ENCODE measurements around the gene C3orf20.
A peak's percentile ranks its signal among the peaks of the same experiment; 100 is the strongest.
"Not testable (repeated sequence)": the region's sequence is repeated elsewhere in the genome, so short reads cannot be mapped to it uniquely, and the experiment has no call there.

The C3orf20 gene

GRCh38 chr3:14650193-14650592 is 24.7 kb upstream of the C3orf20 start:
- Histone ChIP-seq H3K79me1 (ENCODE audit: low read depth, low read length) (peaks cover 5% of the 10 kb centered on the region), H2AK5ac (ENCODE audit: low read depth, low read length) (no peak overlapping the region), H2AFZ (ENCODE audit: low read length) (no peak overlapping the region), H3K9me3 (replicated peaks in 1 of 2; ENCODE audit: control insufficient read depth in 2 of 2, insufficient read depth in 1 of 2, low read depth in 1 of 2, low read length in 2 of 2) (no peaks in the 10 kb centered on the region), H3K4me1 (ENCODE audit: control insufficient read depth in 2 of 2, insufficient read depth in 1 of 2, low read depth in 1 of 2, low read length in 2 of 2) (peaks cover 2 to 8% of the 10 kb centered on the region in 2 donors), H2BK120ac (ENCODE audit: low read depth, low read length) (no peak overlapping the region), H3K9ac (ENCODE audit: low read depth, low read length, poor library complexity) (no peak overlapping the region), H2BK12ac (ENCODE audit: low read length) (no peak overlapping the region), H3K27ac (replicated peaks; ENCODE audit: low read length) (no peak overlapping the region), H2BK5ac (ENCODE audit: low read length) (no peak overlapping the region), H3K18ac (ENCODE audit: low read length) (no peak overlapping the region), H3K36me3 (replicated peaks in 1 of 2; ENCODE audit: control insufficient read depth in 2 of 2, insufficient read depth in 2 of 2, low read length in 2 of 2) (peaks cover 0 to 18% of the 10 kb centered on the region in 2 donors), H2BK15ac (ENCODE audit: low read length) (no peak overlapping the region), H3K4me3 (ENCODE audit: low read length in 2 of 2) (no peak overlapping the region), H3K14ac (ENCODE audit: low read length) (no peak overlapping the region), H3K27me3 (ENCODE audit: control insufficient read depth in 3 of 3, insufficient read depth in 3 of 3, low read depth in 1 of 3, low read length in 3 of 3) (no peaks in the 10 kb centered on the region), H3K4me2 (ENCODE audit: insufficient read depth, low read length, poor library complexity, severe bottlenecking) (no peak overlapping the region), H3K23ac (ENCODE audit: low read depth, low read length, poor library complexity) (no peak overlapping the region), H4K91ac (ENCODE audit: low read depth, low read length, poor library complexity) (no peak overlapping the region), H4K8ac (ENCODE audit: low read depth, low read length) (no peak overlapping the region), H3K4ac (ENCODE audit: low read length) (no peak overlapping the region)
- DNase-seq (ENCODE audit: low spot score): no peak
- no CpG with 5 or more reads among the region's 4 CpGs for WGBS, 2 donors (ENCODE audit: extremely low coverage in 2 of 2, insufficient read length in 2 of 2, insufficient replicate concordance in 1 of 2)

DNA sequence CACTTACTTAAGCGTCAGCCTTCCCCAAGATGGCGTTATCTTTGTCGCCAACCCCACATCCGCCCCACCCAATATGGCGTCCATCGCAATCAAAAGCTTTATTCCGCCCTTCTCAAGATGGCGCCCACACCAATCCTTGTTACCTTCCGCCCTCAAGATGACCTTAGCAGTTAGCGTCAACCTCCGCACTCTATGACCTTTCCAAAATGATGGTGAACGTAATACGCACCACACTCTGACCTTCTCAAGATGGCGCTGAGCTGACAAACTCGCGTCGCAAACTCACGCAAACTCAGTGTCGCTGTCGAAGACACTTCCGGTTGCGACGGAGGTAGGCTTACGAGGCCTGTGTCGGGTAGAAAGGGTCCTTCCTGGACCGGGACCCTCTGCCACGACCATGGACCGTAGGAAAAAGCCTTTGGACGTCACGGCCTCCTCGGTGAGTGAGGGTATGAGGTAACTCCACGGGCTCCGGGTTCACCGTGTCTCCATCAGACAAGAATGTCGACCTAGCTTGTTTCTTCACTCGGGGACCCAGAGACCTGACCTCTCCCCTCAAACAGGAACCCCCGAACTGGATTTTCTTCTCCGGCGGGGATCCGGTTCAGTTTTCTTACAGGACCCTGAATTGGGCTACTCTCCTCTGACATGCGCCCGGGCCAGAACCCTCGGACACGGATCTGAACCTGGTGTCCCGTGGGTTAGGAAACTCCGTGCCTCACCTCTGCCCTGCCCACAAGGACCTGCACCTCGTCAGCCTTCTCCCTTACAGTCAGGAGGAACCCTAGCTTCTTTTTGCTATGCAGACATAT is 23.3 kb upstream of the C3orf20 start, which contains the start of gene CCDC174:
TSS of gene CCDC174 (plus strand) at position 323 of the 812 bp plus-strand sequence. CDS start at position 398, 75 bp downstream.
- H2BK5ac ChIP-seq (ENCODE audit: low read length): no peak within 1 kb of the TSS
- no peak within 1 kb of the TSS for H2BK12ac ChIP-seq (ENCODE audit: low read length)
- peak within 1 kb of the TSS; percentile 69 to 88 for H3K4me3 ChIP-seq (ENCODE audit: low read length in 2 of 2)
- H3K14ac ChIP-seq (ENCODE audit: low read length): no peak within 1 kb of the TSS
- H2BK120ac ChIP-seq (ENCODE audit: low read depth, low read length): no peak within 1 kb of the TSS
- no peak within 1 kb of the TSS for H4K8ac ChIP-seq (ENCODE audit: low read depth, low read length)
- peaks cover 2 to 8% of the 10 kb centered on the region in 2 donors for H3K4me1 ChIP-seq (ENCODE audit: control insufficient read depth in 2 of 2, insufficient read depth in 1 of 2, low read depth in 1 of 2, low read length in 2 of 2)
- peak; percentile 97 for DNase-seq (ENCODE audit: low spot score)
- H2AK5ac ChIP-seq (ENCODE audit: low read depth, low read length): no peak within 1 kb of the TSS
- peaks cover 1 to 33% of the 10 kb centered on the region in 2 donors for H3K36me3 ChIP-seq (replicated peaks in 1 of 2; ENCODE audit: control insufficient read depth in 2 of 2, insufficient read depth in 2 of 2, low read length in 2 of 2)
- H3K4me2 ChIP-seq (ENCODE audit: insufficient read depth, low read length, poor library complexity, severe bottlenecking): peak within 1 kb of the TSS; percentile 82
- no peak within 1 kb of the TSS for H2BK15ac ChIP-seq (ENCODE audit: low read length)
- H3K9me3 ChIP-seq (replicated peaks in 1 of 2; ENCODE audit: control insufficient read depth in 2 of 2, insufficient read depth in 1 of 2, low read depth in 1 of 2, low read length in 2 of 2): no peaks in the 10 kb centered on the region
- no peak within 1 kb of the TSS for H4K91ac ChIP-seq (ENCODE audit: low read depth, low read length, poor library complexity)
- H3K79me1 ChIP-seq (ENCODE audit: low read depth, low read length): peaks cover 5% of the 10 kb centered on the region
- H3K9ac ChIP-seq (ENCODE audit: low read depth, low read length, poor library complexity): peak within 1 kb of the TSS; percentile 91
- H3K18ac ChIP-seq (ENCODE audit: low read length): peak within 1 kb of the TSS; percentile 78
- peak within 1 kb of the TSS; percentile 38 for H3K23ac ChIP-seq (ENCODE audit: low read depth, low read length, poor library complexity)
- peak within 1 kb of the TSS; percentile 84 for H2AFZ ChIP-seq (ENCODE audit: low read length)
- WGBS, 2 donors (ENCODE audit: extremely low coverage in 2 of 2, insufficient read length in 2 of 2, insufficient replicate concordance in 1 of 2): no CpG with 5 or more reads among the region's 47 CpGs
- H3K27me3 ChIP-seq (ENCODE audit: control insufficient read depth in 3 of 3, insufficient read depth in 3 of 3, low read depth in 1 of 3, low read length in 3 of 3): no peaks in the 10 kb centered on the region
- H3K27ac ChIP-seq (replicated peaks; ENCODE audit: low read length): peak within 1 kb of the TSS; percentile 25
- H3K4ac ChIP-seq (ENCODE audit: low read length): no peak within 1 kb of the TSS

- H2BK15ac ChIP-seq (ENCODE audit: low read length); H2AK5ac ChIP-seq (ENCODE audit: low read depth, low read length); H2BK120ac ChIP-seq (ENCODE audit: low read depth, low read length); H3K4ac ChIP-seq (ENCODE audit: low read length); H4K8ac ChIP-seq (ENCODE audit: low read depth, low read length); H3K18ac ChIP-seq (ENCODE audit: low read length); H3K23ac ChIP-seq (ENCODE audit: low read depth, low read length, poor library complexity); H3K4me1 ChIP-seq (ENCODE audit: control insufficient read depth in 2 of 2, insufficient read depth in 1 of 2, low read depth in 1 of 2, low read length in 2 of 2); H3K27ac ChIP-seq (replicated peaks; ENCODE audit: low read length); H2BK5ac ChIP-seq (ENCODE audit: low read length); H4K91ac ChIP-seq (ENCODE audit: low read depth, low read length, poor library complexity); H3K14ac ChIP-seq (ENCODE audit: low read length); H3K9ac ChIP-seq (ENCODE audit: low read depth, low read length, poor library complexity); H3K27me3 ChIP-seq (ENCODE audit: control insufficient read depth in 3 of 3, insufficient read depth in 3 of 3, low read depth in 1 of 3, low read length in 3 of 3); H3K9me3 ChIP-seq (replicated peaks in 1 of 2; ENCODE audit: control insufficient read depth in 2 of 2, insufficient read depth in 1 of 2, low read depth in 1 of 2, low read length in 2 of 2); DNase-seq (ENCODE audit: low spot score); H3K79me1 ChIP-seq (ENCODE audit: low read depth, low read length); H2BK12ac ChIP-seq (ENCODE audit: low read length): not testable (repeated sequence)
- peak overlapping the region; percentile 69 to 88 for H3K4me3 ChIP-seq (ENCODE audit: low read length in 2 of 2)
- peaks cover 4 to 41% of the 10 kb centered on the region in 2 donors for H3K36me3 ChIP-seq (replicated peaks in 1 of 2; ENCODE audit: control insufficient read depth in 2 of 2, insufficient read depth in 2 of 2, low read length in 2 of 2)
- H3K4me2 ChIP-seq (ENCODE audit: insufficient read depth, low read length, poor library complexity, severe bottlenecking): peak overlapping the region; percentile 82
- WGBS, 2 donors (ENCODE audit: extremely low coverage in 2 of 2, insufficient read length in 2 of 2, insufficient replicate concordance in 1 of 2): no CpG with 5 or more reads among the region's 21 CpGs
- H2AFZ ChIP-seq (ENCODE audit: low read length): peak overlapping the region; percentile 84
Measured at GRCh38 chr3:14652360-14652907, 22.5 kb upstream of the C3orf20 start.

- no peak overlapping the region for H4K91ac ChIP-seq (ENCODE audit: low read depth, low read length, poor library complexity)
- no peak overlapping the region for H2BK5ac ChIP-seq (ENCODE audit: low read length)
- no peak overlapping the region for H2BK12ac ChIP-seq (ENCODE audit: low read length)
- no peak overlapping the region for H2BK15ac ChIP-seq (ENCODE audit: low read length)
- WGBS, 2 donors (ENCODE audit: extremely low coverage in 2 of 2, insufficient read length in 2 of 2, insufficient replicate concordance in 1 of 2): no CpG with 5 or more reads among the region's 2 CpGs
- no peaks in the 10 kb centered on the region for H3K9me3 ChIP-seq (replicated peaks in 1 of 2; ENCODE audit: control insufficient read depth in 2 of 2, insufficient read depth in 1 of 2, low read depth in 1 of 2, low read length in 2 of 2)
- no peak overlapping the region for H3K27ac ChIP-seq (replicated peaks; ENCODE audit: low read length)
- no peak overlapping the region for H4K8ac ChIP-seq (ENCODE audit: low read depth, low read length)
- H3K36me3 ChIP-seq (replicated peaks in 1 of 2; ENCODE audit: control insufficient read depth in 2 of 2, insufficient read depth in 2 of 2, low read length in 2 of 2): peaks cover 29 to 92% of the 10 kb centered on the region in 2 donors
- H3K4ac ChIP-seq (ENCODE audit: low read length): no peak overlapping the region
- no peak overlapping the region for H2BK120ac ChIP-seq (ENCODE audit: low read depth, low read length)
- no peak overlapping the region for H3K18ac ChIP-seq (ENCODE audit: low read length)
- peaks cover 1% of the 10 kb centered on the region for H3K79me1 ChIP-seq (ENCODE audit: low read depth, low read length)
- H2AK5ac ChIP-seq (ENCODE audit: low read depth, low read length): no peak overlapping the region
- H2AFZ ChIP-seq (ENCODE audit: low read length): no peak overlapping the region
- H3K4me1 ChIP-seq (ENCODE audit: control insufficient read depth in 2 of 2, insufficient read depth in 1 of 2, low read depth in 1 of 2, low read length in 2 of 2): peaks cover 0 to 4% of the 10 kb centered on the region in 2 donors
- no peak overlapping the region for H3K4me3 ChIP-seq (ENCODE audit: low read length in 2 of 2)
- H3K4me2 ChIP-seq (ENCODE audit: insufficient read depth, low read length, poor library complexity, severe bottlenecking): no peak overlapping the region
- no peak overlapping the region for H3K14ac ChIP-seq (ENCODE audit: low read length)
- H3K23ac ChIP-seq (ENCODE audit: low read depth, low read length, poor library complexity): no peak overlapping the region
- H3K9ac ChIP-seq (ENCODE audit: low read depth, low read length, poor library complexity): no peak overlapping the region
- H3K27me3 ChIP-seq (ENCODE audit: control insufficient read depth in 3 of 3, insufficient read depth in 3 of 3, low read depth in 1 of 3, low read length in 3 of 3): no peaks in the 10 kb centered on the region
- no peak for DNase-seq (ENCODE audit: low spot score)
Measured at GRCh38 chr3:14657579-14657978, 17.4 kb upstream of the C3orf20 start.
